BE2C (cell line): ENCODE data around the gene ARHGAP26.

Source experiments
- DNase-seq: peaks from one replicate; pipeline ENCODE4 v3.0.0-alpha.2; 2020
- H3K27me3 ChIP-seq: fragments of 250-450 bp; sonication (Bioruptor Pico); 2 replicates; pipeline ENCODE4 v1.5.1; 2020; ENCODE audit warnings: mild to moderate bottlenecking
- H3K36me3 ChIP-seq: fragments of 250-450 bp; sonication (Bioruptor Pico); 2 replicates; pipeline ENCODE4 v1.5.1; 2020; ENCODE audit warnings: mild to moderate bottlenecking
- H3K4me1 ChIP-seq: fragments of 250-450 bp; sonication (Bioruptor Pico); 2 replicates; pipeline ENCODE4 v1.5.1; 2020
- H3K4me3 ChIP-seq: 2 replicates; pipeline ENCODE4 v1.5.1; 2011; ENCODE audit warnings: low read depth, low read length
- H3K9me3 ChIP-seq: fragments of 250-450 bp; sonication (Bioruptor Pico); 2 replicates; pipeline ENCODE4 v1.5.1; 2020
- CTCF ChIP-seq: IDR thresholded peaks from 2 replicates; pipeline ENCODE4 v1.5.1; 2012; ENCODE audit warnings: mild to moderate bottlenecking, low read depth, low read length

Gene ARHGAP26

GRCh38 chr5:142872795-142873194, 102.6 kb downstream of the ARHGAP26 start:
- Histone ChIP-seq H3K27me3 (no peaks in the 10 kb centered on the region), H3K4me3 (peak overlapping the region; percentile 29), H3K4me1 (peaks cover 35% of the 10 kb centered on the region), H3K9me3 (no peaks in the 10 kb centered on the region), H3K36me3 (no peaks in the 10 kb centered on the region)
- peak; percentile 55 for DNase-seq
- 0 out of 2 replicates have a peak, but pooled peaks have one; percentile 6 for TF ChIP-seq CTCF

GRCh38 chr5:142873831-142874230, 103.7 kb downstream of the ARHGAP26 start:
- Histone ChIP-seq H3K27me3 (no peaks in the 10 kb centered on the region), H3K4me3 (no peak overlapping the region), H3K4me1 (peaks cover 35% of the 10 kb centered on the region), H3K9me3 (no peaks in the 10 kb centered on the region), H3K36me3 (no peaks in the 10 kb centered on the region)
- peak; percentile 40 for TF ChIP-seq CTCF
- no peak for DNase-seq

- Histone ChIP-seq H3K36me3 (no peaks in the 10 kb centered on the region), H3K4me1 (peaks cover 35% of the 10 kb centered on the region), H3K9me3 (no peaks in the 10 kb centered on the region), H3K27me3 (no peaks in the 10 kb centered on the region), H3K4me3 (no peak overlapping the region)
- DNase-seq = peak; percentile 46
- no peak for TF ChIP-seq CTCF
These were observed 104.4 kb downstream of the ARHGAP26 start for GRCh38 chr5:142874540-142874939.

GRCh38 chr5:142875936-142876335, 105.8 kb downstream of the ARHGAP26 start:
- Histone ChIP-seq H3K9me3 (no peaks in the 10 kb centered on the region), H3K27me3 (no peaks in the 10 kb centered on the region), H3K36me3 (no peaks in the 10 kb centered on the region; the same call in 1 of the 2 replicates), H3K4me3 (no peak overlapping the region), H3K4me1 (peaks cover 33% of the 10 kb centered on the region)
- TF ChIP-seq CTCF = no peak
- no peak for DNase-seq

- no peak for DNase-seq
- Histone ChIP-seq H3K4me3 (no peak overlapping the region), H3K9me3 (no peaks in the 10 kb centered on the region), H3K27me3 (no peaks in the 10 kb centered on the region), H3K4me1 (peaks cover 25% of the 10 kb centered on the region), H3K36me3 (no peaks in the 10 kb centered on the region; the same call in 1 of the 2 replicates)
- no peak for TF ChIP-seq CTCF
These were observed 106.6 kb downstream of the ARHGAP26 start for GRCh38 chr5:142876817-142877216.

- Histone ChIP-seq H3K9me3 (no peaks in the 10 kb centered on the region), H3K4me1 (peaks cover 20% of the 10 kb centered on the region), H3K4me3 (no peak overlapping the region), H3K27me3 (no peaks in the 10 kb centered on the region), H3K36me3 (no peaks in the 10 kb centered on the region; the same call in 1 of the 2 replicates)
- TF ChIP-seq CTCF = no peak
- DNase-seq = no peak
These were observed 107.9 kb downstream of the ARHGAP26 start for GRCh38 chr5:142878111-142878510.
